GM21381 (cell line): ENCODE data around the gene PHF12.
"Not testable (repeated sequence)": the region's sequence is repeated elsewhere in the genome, so short reads cannot be mapped to it uniquely, and the experiment has no call there.

ENCODE experiments used
- ATAC-seq: cut with Tn5 transposase; IDR thresholded peaks from one replicate; pipeline ENCODE4 v1.9.1; 2021; ENCODE audit warnings: mild to moderate bottlenecking, moderate library complexity; ENCODE audit not compliant: unreplicated experiment

Gene PHF12

DNA sequence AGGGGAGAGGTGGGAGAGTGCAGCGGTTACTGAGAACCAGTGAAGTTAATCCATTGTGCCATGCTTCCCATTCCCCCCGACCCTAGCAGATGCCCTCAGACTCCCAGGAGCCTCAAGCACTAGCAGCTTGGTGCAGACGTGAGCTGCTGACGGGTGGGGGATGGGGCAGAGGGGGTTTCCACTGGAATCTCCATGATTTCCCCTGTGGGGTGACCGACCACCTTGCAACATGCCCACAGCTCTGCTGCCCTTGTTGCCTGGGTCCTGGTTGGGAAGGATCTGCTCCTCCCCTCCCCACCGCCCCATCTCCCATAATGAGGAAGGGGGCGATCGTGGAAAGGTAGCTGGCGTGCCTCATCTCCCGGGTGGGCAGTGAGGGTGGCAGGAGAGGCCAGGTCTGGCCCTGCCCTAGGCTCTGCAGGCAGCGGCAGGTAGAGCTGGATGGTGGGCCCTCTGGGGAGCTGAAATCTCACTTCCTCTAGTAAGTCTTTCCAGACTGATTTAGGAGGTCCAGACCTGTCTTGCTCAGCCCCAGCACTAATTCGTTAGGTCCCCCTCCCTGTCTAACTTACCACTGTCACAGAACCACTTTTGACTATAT is 63.3 kb downstream of the PHF12 start:
- ATAC-seq = no peak

DNA sequence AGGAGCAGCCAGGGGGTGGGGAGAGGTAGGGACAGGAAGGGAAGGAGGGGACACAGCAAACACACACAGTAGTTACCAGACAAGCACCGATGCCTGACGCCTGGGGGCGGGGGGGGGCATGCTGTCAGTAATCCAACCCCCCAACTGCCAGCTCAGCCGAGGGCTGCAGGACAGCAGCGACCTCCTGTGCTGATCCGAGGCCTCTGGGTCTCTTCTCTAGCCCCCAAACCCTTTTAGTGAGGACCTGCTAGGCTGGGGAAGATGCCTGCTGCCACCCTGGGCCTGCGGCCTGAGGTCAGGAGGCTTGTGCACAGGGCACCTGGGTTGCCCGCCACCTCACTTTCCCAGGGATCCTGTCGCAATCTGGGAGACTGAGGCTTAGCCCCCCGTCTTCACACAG is 65.4 kb downstream of the PHF12 start:
- ATAC-seq = no peak

DNA sequence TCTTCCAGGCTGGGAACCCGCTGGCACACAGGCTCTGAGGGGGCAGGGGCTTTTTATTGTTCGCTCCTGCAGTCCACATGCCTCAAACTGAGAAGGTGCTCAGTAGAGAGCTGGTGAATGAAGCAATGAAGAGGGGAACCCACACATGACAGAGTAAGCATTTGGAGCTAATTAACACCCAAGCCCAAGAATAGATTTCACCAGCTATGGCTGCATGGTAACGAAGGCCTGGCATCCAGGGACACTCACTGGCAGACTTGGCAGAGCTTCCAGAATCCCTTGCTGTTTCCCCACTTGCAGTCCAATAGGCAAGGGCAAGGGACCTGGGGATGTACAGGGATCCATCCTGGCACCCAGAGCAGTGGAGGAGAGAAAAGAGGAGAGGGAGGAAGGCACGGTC is 66.0 kb downstream of the PHF12 start:
- no peak for ATAC-seq

DNA sequence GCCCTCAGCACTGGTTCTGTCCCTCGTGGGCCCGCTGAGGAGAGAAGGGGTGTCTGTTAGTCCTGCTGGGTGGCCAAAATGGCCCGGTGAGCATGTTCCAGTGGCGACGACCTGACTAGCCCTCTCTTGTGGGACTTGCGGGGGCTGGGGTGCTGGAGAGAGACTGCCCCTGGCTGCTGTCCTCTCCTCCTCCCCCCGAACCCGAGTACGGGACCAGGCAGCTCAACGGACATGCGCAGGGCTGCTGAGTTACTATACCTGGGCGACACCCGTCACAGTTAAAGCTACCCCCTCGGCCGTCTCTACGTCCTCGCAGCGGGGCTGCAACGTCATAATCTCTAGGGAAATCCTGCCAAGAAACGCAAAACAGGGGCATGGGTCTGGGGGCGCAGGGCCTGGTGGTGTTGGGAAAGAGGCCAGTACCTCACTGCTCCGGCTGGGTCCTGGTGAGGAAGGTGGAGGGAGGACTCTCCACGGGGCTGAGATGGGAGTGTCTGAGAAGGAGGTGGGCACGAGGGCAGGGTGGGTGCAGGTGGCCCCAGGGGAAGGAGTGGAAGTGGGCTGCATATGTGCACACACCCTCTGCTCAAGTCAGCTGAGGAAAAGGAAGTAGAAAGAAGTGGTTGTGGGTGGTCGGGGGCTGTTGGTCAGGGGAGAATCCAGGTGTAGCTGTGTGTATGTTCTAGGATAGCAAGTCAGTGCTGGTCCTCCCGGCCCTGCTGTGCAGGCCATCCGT is 67.2 kb downstream of the PHF12 start:
- no peak for ATAC-seq

DNA sequence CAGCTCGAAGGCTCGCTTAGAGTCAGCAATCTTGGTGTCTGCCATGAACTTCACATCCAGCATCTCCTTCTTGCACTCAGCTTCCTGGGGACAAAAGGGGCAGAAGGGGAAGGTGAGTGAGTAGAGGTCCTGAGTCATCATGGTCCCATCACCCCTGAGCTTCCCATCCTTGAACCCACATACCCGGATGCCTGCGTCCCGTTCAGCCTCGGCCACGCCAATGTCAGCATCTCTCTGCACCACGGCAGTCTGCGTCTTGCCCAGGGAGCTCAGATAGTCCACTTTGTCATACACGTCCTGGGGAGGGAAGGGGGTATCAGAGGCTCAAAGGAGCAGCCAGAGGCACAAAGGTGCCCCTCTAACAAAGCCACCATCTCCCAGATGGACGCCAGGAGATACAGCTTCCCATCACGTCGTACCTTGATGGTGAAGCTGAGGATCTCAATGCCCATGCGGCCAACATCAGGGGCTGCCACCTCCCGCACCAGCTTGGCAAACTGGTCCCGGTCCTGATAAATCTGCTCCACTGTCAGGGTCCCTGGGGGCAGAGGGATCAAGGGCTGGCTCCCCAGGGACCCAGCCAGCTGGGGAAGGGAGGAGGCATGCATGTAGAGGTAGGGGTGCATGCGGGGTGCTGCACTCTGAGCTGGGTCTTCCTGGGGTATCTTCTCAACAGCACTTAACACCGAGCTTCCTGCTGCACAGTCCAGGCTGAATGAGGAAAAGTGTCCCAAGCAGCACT is 69.0 kb downstream of the PHF12 start:
- no peak for ATAC-seq

DNA sequence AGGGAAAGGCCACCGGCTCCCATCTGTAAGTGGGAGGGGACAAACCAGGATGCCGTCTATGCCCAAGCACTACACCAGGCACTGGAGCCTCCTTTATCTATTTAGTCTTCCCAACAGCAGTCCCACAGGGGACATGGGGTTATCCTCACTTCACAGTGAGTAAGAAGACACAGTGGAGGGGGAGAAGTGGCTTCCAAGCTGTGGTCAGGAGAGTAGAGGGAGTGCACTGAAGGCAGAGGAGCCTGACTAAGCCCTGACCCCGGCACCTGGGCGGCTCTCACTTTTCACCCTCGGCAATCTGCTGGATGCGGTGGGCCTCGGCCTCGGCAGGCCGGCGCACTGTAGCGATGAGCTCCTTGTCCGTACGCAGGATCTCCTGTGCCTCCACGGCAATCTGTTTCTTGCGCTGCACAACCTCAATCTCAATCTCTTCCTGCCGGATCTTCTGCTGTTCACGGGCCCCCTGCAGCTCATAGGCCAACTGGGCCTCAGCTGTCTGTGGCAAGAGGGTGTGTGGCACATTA is 69.7 kb downstream of the PHF12 start:
- no peak for ATAC-seq

DNA sequence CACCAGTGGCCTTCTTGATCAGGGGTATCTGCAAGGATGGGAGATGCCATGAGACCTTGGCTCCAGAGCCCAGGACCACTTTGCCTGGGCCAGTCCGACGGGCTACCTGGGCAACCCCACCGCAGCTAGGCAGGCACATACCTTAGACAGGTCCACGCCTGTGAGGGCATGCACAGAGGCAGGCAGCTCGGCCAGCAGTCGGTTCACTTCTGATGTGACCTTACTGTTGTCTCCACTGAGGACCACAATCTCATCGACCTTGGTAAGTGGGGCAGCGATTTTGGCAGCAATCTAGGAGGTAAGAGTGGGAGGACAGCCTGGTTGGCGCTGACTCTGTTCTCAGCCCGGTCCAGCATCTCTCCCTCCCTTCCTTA is 70.8 kb downstream of the PHF12 start:
- ATAC-seq = no peak

- ATAC-seq = no peak
These were observed 71.3 kb downstream of the PHF12 start for GRCh38 chr17:28879886-28880571.

DNA sequence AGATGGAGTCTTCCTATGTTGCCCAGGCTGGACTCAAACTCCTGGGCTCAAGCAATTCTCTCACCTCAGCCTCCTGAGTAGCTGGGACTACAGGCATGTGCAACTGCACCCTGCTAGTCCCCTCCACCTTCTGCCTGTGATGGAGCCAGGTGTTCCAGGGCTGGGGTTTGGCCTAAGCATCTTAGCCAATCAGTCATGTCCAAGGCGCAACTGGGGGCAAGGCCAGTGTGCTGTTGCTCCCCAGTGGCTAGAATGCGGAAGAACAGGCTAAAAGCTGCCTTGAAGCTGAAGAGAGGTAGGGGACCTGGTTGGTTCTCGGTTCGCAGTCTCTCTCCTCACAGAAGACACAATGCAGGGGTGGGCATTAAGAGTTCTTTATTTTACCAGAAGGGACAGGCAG is 72.3 kb downstream of the PHF12 start:
- no peak for ATAC-seq

DNA sequence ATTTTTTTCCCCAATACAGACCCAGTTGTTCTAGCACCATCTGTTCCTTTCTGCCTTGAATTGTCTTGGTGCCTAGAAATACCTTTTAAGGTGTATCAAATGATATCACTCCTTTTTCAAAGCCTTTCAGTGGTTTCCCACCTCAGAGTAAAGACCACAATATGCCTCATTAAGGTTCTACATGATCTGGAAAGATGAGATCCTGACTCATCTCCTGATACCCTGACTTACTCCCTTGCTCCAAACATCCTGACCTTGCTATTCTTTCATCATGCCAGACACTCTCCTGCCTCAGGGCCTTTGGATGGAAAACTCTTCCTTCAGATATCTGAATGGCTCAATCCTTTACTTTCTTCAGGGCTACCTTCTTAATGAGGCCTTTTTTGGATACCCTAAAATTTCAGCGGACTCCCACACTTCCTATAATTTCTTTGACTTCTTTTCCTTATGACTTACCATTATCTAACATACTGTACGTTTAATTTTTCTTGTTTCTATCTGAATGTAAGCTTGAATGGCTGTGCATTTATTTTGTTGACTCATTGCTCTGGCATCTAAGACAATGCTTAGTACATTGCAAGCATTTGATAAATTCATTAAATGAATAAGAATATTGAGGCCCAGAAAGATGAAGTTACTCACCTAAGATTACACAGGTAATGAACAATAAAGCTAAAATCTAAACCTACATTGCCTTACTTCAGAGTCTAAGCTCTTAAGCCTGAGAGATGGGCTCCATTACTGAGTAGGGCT is 73.0 kb downstream of the PHF12 start:
- ATAC-seq = no peak

DNA sequence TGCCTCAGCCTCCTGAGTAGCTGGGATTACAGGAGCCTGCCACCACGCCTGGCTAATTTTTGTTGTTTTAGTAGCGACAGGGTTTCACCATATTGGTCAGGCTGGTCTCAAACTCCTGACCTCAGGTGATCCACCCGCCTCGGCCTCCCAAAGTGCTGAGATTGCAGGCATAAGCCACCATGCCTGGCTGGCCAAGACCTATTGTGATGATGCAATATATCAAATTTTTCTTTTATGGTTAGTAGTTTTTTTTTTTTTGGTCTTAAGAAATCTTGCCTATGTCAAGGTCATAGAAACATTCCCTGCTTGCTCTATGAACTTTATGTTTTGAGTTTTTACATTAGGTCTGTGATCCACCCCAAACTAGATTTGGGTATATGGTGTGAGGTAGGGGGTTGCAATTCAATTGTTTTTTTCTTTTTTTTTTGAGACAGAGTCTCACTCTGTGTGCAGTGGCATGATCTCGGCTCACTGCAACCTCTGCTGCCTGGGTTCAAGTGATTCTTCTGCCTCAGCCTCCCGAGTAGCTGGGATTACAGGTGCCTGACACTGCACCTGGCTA is 74.1 kb downstream of the PHF12 start:
- not testable (repeated sequence) for ATAC-seq

DNA sequence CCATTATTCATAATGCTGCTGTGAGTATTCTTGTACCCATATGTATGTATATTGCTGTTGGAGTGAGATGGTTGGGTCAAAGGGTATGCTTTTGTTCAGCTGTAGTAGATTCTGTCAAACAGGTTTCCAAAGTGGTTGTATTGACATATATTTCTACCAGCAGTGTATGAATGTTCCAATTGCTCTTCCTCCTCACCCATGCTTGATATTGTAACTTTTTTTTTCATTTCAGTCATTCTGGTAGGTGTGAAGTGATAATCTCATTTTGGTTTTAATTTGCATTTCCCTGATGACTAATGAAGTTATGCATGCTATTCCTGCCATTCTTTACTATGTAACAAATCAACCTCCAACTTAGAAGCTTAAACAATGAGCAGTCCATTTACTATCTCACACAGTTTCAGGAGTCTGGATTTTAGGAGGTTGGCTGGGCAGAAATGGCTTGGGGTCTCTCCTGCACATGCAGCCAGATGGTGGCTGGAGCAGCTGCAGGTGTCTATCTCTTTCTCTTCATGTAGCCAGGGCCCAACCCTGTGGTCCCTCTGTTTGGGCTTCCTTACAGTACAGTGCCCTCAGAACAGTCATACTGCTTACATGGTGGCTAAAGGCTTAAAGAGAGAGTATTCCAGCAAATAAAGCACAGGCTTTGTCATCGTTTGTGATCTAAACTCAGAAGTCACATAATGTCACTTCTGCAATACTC is 75.3 kb downstream of the PHF12 start:
- ATAC-seq = no peak

DNA sequence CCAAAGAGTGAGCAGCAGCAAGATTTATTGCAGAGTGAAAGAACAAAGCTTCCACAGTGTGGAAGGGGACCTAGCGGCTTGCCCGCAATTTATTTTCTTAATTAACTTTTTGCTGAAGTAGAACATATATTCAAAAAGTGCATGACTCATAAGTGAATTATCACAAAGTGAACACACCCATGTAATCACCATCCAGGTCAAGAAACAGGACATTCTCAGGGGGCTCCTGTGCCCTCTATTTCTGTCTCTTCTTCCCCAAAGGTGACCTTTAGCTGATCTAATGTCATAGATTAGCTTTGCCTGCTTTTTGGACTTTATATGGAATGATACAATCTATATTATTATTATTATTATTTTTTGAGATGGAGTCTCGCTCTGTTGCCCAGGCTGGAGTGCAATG is 76.6 kb downstream of the PHF12 start:
- ATAC-seq = no peak

- no peak for ATAC-seq
These were observed 77.5 kb downstream of the PHF12 start for GRCh38 chr17:28873839-28874238.

GRCh38 chr17:28871056-28871579 is 80.2 kb downstream of the PHF12 start:
- peak; percentile 90 for ATAC-seq

DNA sequence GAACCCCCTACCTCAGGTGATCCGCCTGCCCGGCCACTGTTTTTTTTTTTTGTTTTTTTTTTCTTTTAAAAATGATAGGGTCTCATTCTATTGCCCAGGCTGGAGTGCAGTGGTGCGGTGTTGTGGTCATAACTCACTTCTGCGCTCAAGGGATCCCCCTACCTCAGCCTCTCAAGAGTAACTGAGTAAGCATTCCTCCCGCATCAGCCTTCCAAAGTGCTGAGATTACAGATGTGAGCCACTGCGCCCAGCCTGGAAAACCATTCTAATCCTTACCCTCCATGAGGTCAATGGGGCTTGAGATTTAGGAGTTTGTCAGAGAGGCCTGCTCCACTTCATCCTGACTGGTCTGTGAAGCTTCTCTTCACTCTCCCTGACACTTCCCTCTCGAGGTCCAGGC is 84.0 kb downstream of the PHF12 start:
- ATAC-seq = no peak

DNA sequence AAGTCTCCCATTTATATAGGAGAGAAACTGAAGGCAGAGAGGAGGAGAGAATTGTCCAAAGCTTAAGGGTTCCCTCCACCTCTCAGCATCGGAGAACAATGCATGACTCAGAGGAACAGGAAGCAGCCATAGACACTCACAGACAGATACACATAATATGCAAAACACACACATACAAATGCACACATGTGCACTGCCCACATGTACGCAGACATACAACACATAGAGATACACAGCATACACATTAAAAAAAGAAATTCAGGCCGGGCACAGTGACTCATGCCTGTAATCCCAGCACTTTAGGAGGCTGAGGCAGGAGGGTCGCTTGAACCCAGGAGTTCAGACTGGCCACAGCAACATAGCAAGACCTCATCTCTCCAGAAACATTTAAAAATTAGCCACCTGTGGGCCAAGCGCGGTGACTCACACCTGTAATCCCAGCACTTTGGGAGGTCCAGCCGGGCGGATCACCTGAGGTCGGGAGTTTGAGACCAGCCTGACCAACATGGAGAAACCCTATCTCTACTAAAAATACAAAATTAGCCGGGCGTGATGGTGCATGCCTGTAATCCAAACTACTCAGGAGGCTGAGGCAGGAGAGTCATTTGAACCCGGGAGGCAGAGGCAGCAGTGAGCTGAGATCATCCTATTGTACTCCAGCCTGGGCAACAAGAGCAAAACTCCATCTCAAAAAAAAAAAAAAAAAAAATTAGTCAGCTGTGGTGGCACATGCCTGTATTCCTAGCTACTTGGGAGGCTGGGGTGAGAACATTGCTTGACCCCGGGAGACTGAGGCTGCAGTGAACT is 85.2 kb downstream of the PHF12 start:
- no peak for ATAC-seq

DNA sequence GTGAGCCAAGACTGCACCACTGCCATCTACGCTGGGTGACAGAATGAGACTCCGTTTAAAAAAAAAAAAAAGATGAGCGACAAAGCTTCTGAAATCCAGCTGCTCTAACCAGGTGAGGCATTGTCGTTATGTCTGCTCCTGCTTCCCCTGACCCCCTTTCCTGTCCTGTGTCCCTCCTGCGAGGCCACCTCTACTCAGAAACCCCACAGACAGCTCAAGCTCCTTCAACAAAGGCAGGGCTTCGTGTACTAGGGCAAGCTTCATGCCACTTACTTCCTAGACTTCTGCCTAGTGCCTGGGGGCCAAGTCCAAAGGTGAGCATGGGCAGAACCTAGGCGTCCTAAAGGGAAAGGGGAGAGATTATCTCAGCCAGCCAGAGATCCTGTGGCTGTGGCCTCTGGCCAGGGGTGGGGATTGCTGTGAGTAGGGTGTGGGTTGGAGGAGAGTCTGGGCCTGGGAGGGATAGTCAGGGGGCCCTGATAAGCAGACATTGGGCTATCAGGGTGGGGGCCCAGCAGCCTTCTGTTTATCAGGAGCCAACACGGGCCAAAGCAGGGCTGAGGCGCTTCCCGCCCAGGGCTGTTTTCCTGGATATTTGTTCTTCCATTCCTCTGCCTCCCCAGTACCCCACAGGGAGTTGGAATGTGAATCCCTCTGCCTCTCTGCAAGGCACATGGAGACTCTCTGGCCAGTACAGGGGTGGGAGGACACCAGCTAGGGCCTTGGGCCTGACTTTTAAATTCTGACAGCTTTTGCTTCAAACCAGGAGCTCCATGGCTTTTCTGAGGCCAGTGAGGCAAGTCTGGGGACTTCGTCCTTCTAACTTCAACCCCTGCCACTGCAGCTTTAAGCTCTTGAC is 86.1 kb downstream of the PHF12 start:
- no peak for ATAC-seq
